Psoas muscle (tissue), 8 donors: ENCODE results near the gene PLXNA4. TPM values are rescaled to one million over a fixed set of nuclear protein-coding genes. Genes with fewer than 3 reads are reported as not detected.

Source experiments
- ATAC-seq, 4 donors: fragments of 200-7000 bp; cut with Tn5 transposase; one replicate each; pipeline ENCODE4 v1.9.1; 2020; ENCODE audit warnings: moderate library complexity in 3 of 4, mild to moderate bottlenecking in 2 of 4
- DNase-seq, 2 donors: peaks; one replicate each; pipeline ENCODE4 v3.0.0-alpha.2; 2020
- H3K27ac ChIP-seq: fragments of 200-600 bp; one replicate; pipeline ENCODE4 v1.8.0; 2022
- H3K27me3 ChIP-seq, 3 donors: fragments of 200-600 bp in 1 of 3; one replicate each; pipeline versions ENCODE4 v1.6.1 to v1.8.0; 2013 to 2022; ENCODE audit warnings: low read length in 2 of 3, mild to moderate bottlenecking in 2 of 3, moderate library complexity in 1 of 3; ENCODE audit not compliant: insufficient read depth in 3 of 3
- H3K36me3 ChIP-seq, 2 donors: fragments of 200-600 bp in 1 of 2; one replicate each; pipeline versions ENCODE4 v1.6.1 to v1.8.0; 2013 to 2022; ENCODE audit warnings: low read depth in 1 of 2, mild to moderate bottlenecking in 1 of 2, moderate library complexity in 1 of 2; ENCODE audit not compliant: insufficient read depth in 1 of 2
- H3K4me1 ChIP-seq: fragments of 200-600 bp; one replicate; pipeline ENCODE4 v1.8.0; 2022
- H3K4me3 ChIP-seq: fragments of 200-600 bp; one replicate; pipeline ENCODE4 v1.8.0; 2022; ENCODE audit warnings: mild to moderate bottlenecking
- H3K9me3 ChIP-seq: fragments of 200-600 bp; one replicate; pipeline ENCODE4 v1.8.0; 2022
- CTCF ChIP-seq: fragments of 200-600 bp; IDR thresholded peaks from one replicate; pipeline ENCODE4 v1.8.0; 2022; ENCODE audit warnings: antibody characterized with exemption
- WGBS, 3 donors: extraction: QIAGEN DNeasy Blood & Tissue Kit; methylation state at CpG; one replicate each; pipeline versions ENCODE4 v1.1.6 to v1.1.7; 2013; 5-methylcytosine and 5-hydroxymethylcytosine counted together
- intact Hi-C, 2 donors: fragments of 100-400 bp; cut with DNase I; formaldehyde crosslinking; loops; one replicate each; pipeline versions ENCODE4 v1.11.0 to v1.14.2; 2022
- polyA plus RNA-seq, 3 donors: library from polyadenylated mRNA; stranded (reverse); fragments of 200-250 nt; gene quantifications; one replicate each; pipeline ENCODE4 v1.2.3, GENCODE V29; 2013
- total RNA-seq, 4 donors: library from RNA; stranded (reverse); fragmentation: NEBNext Ultra II Directional in 2 of 4; extraction: Animal tissue kit (Norgen Biotek cat#: 25700) in 2 of 4; gene quantifications; one replicate each; pipeline versions ENCODE4 v1.2.1 to v1.2.4, GENCODE V29; 2021 to 2023
- donor health status: healthy with polysubstance abuse.
- donor health status: DM: no; HTN: no; CAD: no; lungs with moderate emphysema.
- donor health status: Bipolar disorder and iron deficiency.
- donor health status: healthy.
- donor health status: DM: yes; HTN: yes; CAD: no.
- donor health status: DM: no; HTN: no; CAD: no.
- donor health status: DM: no; HTN: no; CAD: no.
- donor health status: DM: yes; HTN: yes; CAD: no.

The PLXNA4 gene
- total and polyA plus RNA-seq, 7 donors, result 0.15 to 2.5 (median 0.88) TPM

- no peak overlapping the region for H3K27ac ChIP-seq
- TF ChIP-seq CTCF, result no peak
- H3K36me3 ChIP-seq, result no peaks in the 10 kb centered on the region
- DNase-seq, result no peak
- H3K9me3 ChIP-seq, result no peaks in the 10 kb centered on the region
- peaks cover 0 to 26% (median 4%) of the 10 kb centered on the region in 3 donors for H3K27me3 ChIP-seq
- intact Hi-C loops, result no loop called here
- ATAC-seq, result no peak
- no peak overlapping the region for H3K4me3 ChIP-seq
- H3K4me1 ChIP-seq, result no peaks in the 10 kb centered on the region
- WGBS, 3 donors, result 90 to 97% (median 93%) methylated on average over 3 of the region's 3 CpGs
Observed at GRCh38 chr7:132610995-132611394, 34.7 kb upstream of the PLXNA4 start.

DNA sequence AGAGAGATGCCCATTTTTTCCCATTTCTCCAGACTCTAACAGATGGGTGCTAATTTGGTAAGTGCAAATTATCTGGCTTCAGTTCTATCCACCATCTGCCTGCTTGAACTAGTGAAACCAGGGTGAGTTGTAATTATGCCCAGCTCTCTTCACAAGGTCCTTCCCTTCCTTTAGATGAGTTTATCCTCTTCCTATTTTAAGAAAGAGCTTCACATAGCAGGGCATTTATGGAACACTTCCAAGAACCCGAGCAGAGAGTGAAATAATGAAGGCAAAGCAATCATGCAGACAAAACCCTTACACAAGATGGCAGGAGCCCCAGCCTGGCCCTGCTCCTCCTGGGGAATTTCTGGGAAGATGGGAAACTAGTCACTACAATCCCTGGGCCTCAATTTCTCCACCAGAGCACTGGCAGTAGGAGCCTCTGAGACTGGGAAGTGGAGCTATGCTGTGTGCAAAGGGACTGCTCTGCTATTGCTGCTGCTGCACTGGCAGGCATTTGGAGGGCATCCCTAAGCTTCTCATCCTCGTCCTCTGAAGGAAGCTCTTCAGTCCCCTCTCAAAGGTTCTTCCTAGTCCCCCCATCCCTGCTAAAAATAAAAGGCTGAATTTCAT, 33.7 kb upstream of the PLXNA4 start:
- 43 to 50% (median 48%) methylated on average over 2 of the region's 2 CpGs for WGBS, 3 donors
- Histone ChIP-seq H3K27me3 (peaks cover 0 to 22% (median 4%) of the 10 kb centered on the region in 3 donors), H3K27ac (no peak overlapping the region), H3K4me1 (no peaks in the 10 kb centered on the region), H3K4me3 (no peak overlapping the region), H3K36me3 (no peaks in the 10 kb centered on the region), H3K9me3 (no peaks in the 10 kb centered on the region)
- TF ChIP-seq CTCF, result no peak
- DNase-seq (no peak), ATAC-seq (no peak)
- intact Hi-C loops, result no loop called here

GRCh38 chr7:132609222-132609621, 33.0 kb upstream of the PLXNA4 start:
- ATAC-seq (no peak), DNase-seq (no peak)
- no peak for TF ChIP-seq CTCF
- Histone ChIP-seq H3K4me3 (no peak overlapping the region), H3K36me3 (no peaks in the 10 kb centered on the region), H3K27ac (no peak overlapping the region), H3K9me3 (no peaks in the 10 kb centered on the region), H3K4me1 (no peaks in the 10 kb centered on the region), H3K27me3 (peaks cover 0 to 21% (median 2%) of the 10 kb centered on the region in 3 donors)
- 94 to 96% (median 96%) methylated on average over 2 of the region's 2 CpGs for WGBS, 3 donors
- intact Hi-C loops, result no loop called here

- Histone ChIP-seq H3K9me3 (no peaks in the 10 kb centered on the region), H3K27ac (no peak overlapping the region), H3K27me3 (peaks cover 0 to 16% (median 2%) of the 10 kb centered on the region in 3 donors), H3K4me1 (no peaks in the 10 kb centered on the region), H3K36me3 (no peaks in the 10 kb centered on the region), H3K4me3 (no peak overlapping the region)
- intact Hi-C loops, result no loop called here
- ATAC-seq (no peak), DNase-seq (no peak)
- 76 to 84% (median 84%) methylated on average over 5 of the region's 5 CpGs for WGBS, 3 donors
- TF ChIP-seq CTCF, result no peak
Observed at GRCh38 chr7:132608523-132608922, 32.3 kb upstream of the PLXNA4 start.

DNA sequence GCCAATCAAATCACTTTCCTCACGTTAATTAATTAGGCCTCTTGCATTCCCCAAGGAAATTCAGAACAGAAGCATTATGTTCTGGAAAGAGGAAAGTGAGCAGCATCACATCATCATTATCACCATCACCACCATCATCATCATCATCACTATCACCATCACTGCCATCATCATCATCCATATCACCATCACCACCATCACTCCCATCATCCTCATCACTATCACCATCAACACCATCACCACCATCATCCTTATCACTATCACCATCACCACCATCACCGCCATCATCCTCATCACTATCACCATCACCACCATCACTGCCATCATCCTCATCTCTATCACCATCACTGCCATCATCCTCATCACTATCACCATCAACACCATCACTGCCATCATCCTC, 31.4 kb upstream of the PLXNA4 start:
- no peaks in the 10 kb centered on the region for H3K36me3 ChIP-seq
- H3K9me3 ChIP-seq, result no peaks in the 10 kb centered on the region
- no peaks in the 10 kb centered on the region for H3K4me1 ChIP-seq
- H3K27ac ChIP-seq, result no peak overlapping the region
- WGBS, 3 donors, result 69 to 87% (median 76%) methylated on average over 2 of the region's 2 CpGs
- ATAC-seq (no peak), DNase-seq (no peak)
- peaks cover 0 to 11% (median 2%) of the 10 kb centered on the region in 3 donors for H3K27me3 ChIP-seq
- H3K4me3 ChIP-seq, result no peak overlapping the region
- no peak for TF ChIP-seq CTCF
- intact Hi-C loops, result no loop called here
